Measurements from ENCODE around the gene PIK3R6. TPM values are rescaled to one million over a fixed set of nuclear protein-coding genes. Genes with fewer than 3 reads are reported as not detected.
A peak's percentile ranks its signal among the peaks of the same experiment; 100 is the strongest.
"Not testable (repeated sequence)": the region's sequence is repeated elsewhere in the genome, so short reads cannot be mapped to it uniquely, and the experiment has no call there.

The PIK3R6 gene
- polyA plus RNA-seq, 10 donors, result 2.8 to 7.9 (median 4.7) TPM

GRCh38 chr17:8873801-8874715 is 6.6 kb upstream of the PIK3R6 start:
- no peak for DNase-seq

GRCh38 chr17:8872705-8873435 is 5.4 kb upstream of the PIK3R6 start:
- DNase-seq, result no peak

GRCh38 chr17:8872036-8872704 is 4.7 kb upstream of the PIK3R6 start:
- no peak for DNase-seq

GRCh38 chr17:8871081-8871581 is 3.7 kb upstream of the PIK3R6 start:
- DNase-seq, result no peak

- no peak for DNase-seq
Measured at GRCh38 chr17:8870406-8871040, 3.0 kb upstream of the PIK3R6 start.

- DNase-seq, result no peak
Measured at GRCh38 chr17:8869114-8869815, 1.8 kb upstream of the PIK3R6 start.

- DNase-seq, result no peak
Measured at GRCh38 chr17:8868529-8868951, 1.1 kb upstream of the PIK3R6 start.

GRCh38 chr17:8868092-8868491 is 618 bp upstream of the PIK3R6 start:
- DNase-seq, result no peak

- no peak for DNase-seq
Measured at GRCh38 chr17:8865811-8866210, 1.7 kb downstream of the PIK3R6 start.

GRCh38 chr17:8865385-8865784 is 2.1 kb downstream of the PIK3R6 start:
- DNase-seq, result no peak

- no peak for DNase-seq
Measured at GRCh38 chr17:8862213-8863056, 5.0 kb downstream of the PIK3R6 start.

GRCh38 chr17:8861495-8862181 is 5.8 kb downstream of the PIK3R6 start:
- DNase-seq, result no peak

GRCh38 chr17:8859804-8860430 is 7.6 kb downstream of the PIK3R6 start:
- DNase-seq, result no peak

- peak in 1 of 3 donors; percentile 35 for DNase-seq
Measured at GRCh38 chr17:8859027-8859803, 8.3 kb downstream of the PIK3R6 start.

GRCh38 chr17:8857919-8858318 is 9.6 kb downstream of the PIK3R6 start:
- peak in 2 of 3 donors; percentile 59 to 63 for DNase-seq

- DNase-seq, result no peak
Measured at GRCh38 chr17:8856869-8857575, 10.5 kb downstream of the PIK3R6 start.

- DNase-seq, result not testable (repeated sequence)
Measured at GRCh38 chr17:8856205-8856603, 11.3 kb downstream of the PIK3R6 start.
